Central memory CD8-positive, alpha-beta T cell (primary cell): ENCODE measurements around the gene RBM20.

Experiments
- ATAC-seq: fragments of 150-1000 bp; cut with Tn5 transposase; replicated peaks from 2 replicates; pipeline ENCODE4 v1.10.0; 2022; ENCODE audit warnings: mild to moderate bottlenecking, moderate FRiP score, moderate number of reproducible peaks; ENCODE audit not compliant: poor library complexity, severe bottlenecking; ENCODE audit errors: extremely low read depth
- DNase-seq, 2 donors: peaks; one replicate each; pipeline ENCODE4 v3.0.0; 2021; ENCODE audit warnings: low spot score in 2 of 2
- H3K27ac Mint-ChIP-seq: one replicate; pipeline ENCODE4 v1.8.0; 2022; ENCODE audit warnings: low read depth, mild to moderate bottlenecking, moderate library complexity, mixed read lengths
- H3K27me3 Mint-ChIP-seq: one replicate; pipeline ENCODE4 v1.8.0; 2022; ENCODE audit warnings: mixed read lengths
- H3K36me3 Mint-ChIP-seq: one replicate; pipeline ENCODE4 v1.8.0; 2022; ENCODE audit warnings: mild to moderate bottlenecking, moderate library complexity, mixed read lengths; ENCODE audit not compliant: insufficient read depth
- H3K4me1 Mint-ChIP-seq: one replicate; pipeline ENCODE4 v1.8.0; 2022; ENCODE audit warnings: mixed read lengths
- H3K4me3 Mint-ChIP-seq: one replicate; pipeline ENCODE4 v1.8.0; 2022; ENCODE audit warnings: mild to moderate bottlenecking, moderate library complexity, mixed read lengths
- H3K9me3 Mint-ChIP-seq: one replicate; pipeline ENCODE4 v1.8.0; 2022; ENCODE audit warnings: mixed read lengths

The RBM20 gene

GRCh38 chr10:110679486-110680272, 35.5 kb downstream of the RBM20 start:
- Mint-ChIP-seq H3K9me3 (no peaks in the 10 kb centered on the region), H3K27me3 (peaks cover 37% of the 10 kb centered on the region), H3K4me3 (no peak overlapping the region), H3K27ac (no peak overlapping the region), H3K4me1 (no peaks in the 10 kb centered on the region), H3K36me3 (peaks cover 5% of the 10 kb centered on the region)
- ATAC-seq (no peak), DNase-seq (no peak)

- Mint-ChIP-seq H3K27me3 (peaks cover 45% of the 10 kb centered on the region), H3K4me1 (no peaks in the 10 kb centered on the region), H3K27ac (no peak overlapping the region), H3K36me3 (peaks cover 5% of the 10 kb centered on the region), H3K4me3 (no peak overlapping the region), H3K9me3 (no peaks in the 10 kb centered on the region)
- ATAC-seq (no peak), DNase-seq (no peak)
Observed at GRCh38 chr10:110680273-110681020, 36.3 kb downstream of the RBM20 start.

- H3K27me3 Mint-ChIP-seq = peaks cover 50% of the 10 kb centered on the region
- no peaks in the 10 kb centered on the region for H3K9me3 Mint-ChIP-seq
- H3K4me1 Mint-ChIP-seq = no peaks in the 10 kb centered on the region
- no peak overlapping the region for H3K4me3 Mint-ChIP-seq
- DNase-seq (no peak), ATAC-seq (no peak)
- H3K36me3 Mint-ChIP-seq = peaks cover 5% of the 10 kb centered on the region
- H3K27ac Mint-ChIP-seq = no peak overlapping the region
Observed at GRCh38 chr10:110681023-110681681, 37.0 kb downstream of the RBM20 start.

GRCh38 chr10:110682348-110682747, 38.2 kb downstream of the RBM20 start:
- H3K27ac Mint-ChIP-seq = no peak overlapping the region
- H3K36me3 Mint-ChIP-seq = peaks cover 6% of the 10 kb centered on the region

GRCh38 chr10:110684800-110685446, 40.8 kb downstream of the RBM20 start:
- no peak overlapping the region for H3K27ac Mint-ChIP-seq

More at GRCh38 chr10:110682348-110682747, 38.2 kb downstream of the RBM20 start:
- Mint-ChIP-seq H3K4me3 (no peak overlapping the region), H3K9me3 (no peaks in the 10 kb centered on the region), H3K27me3 (peaks cover 50% of the 10 kb centered on the region), H3K4me1 (no peaks in the 10 kb centered on the region)
- ATAC-seq (no peak), DNase-seq (no peak)

GRCh38 chr10:110686047-110686446, 41.9 kb downstream of the RBM20 start:
- H3K4me1 Mint-ChIP-seq = no peaks in the 10 kb centered on the region
- no peak overlapping the region for H3K27ac Mint-ChIP-seq
- DNase-seq (no peak), ATAC-seq (no peak)
- no peaks in the 10 kb centered on the region for H3K9me3 Mint-ChIP-seq
- H3K36me3 Mint-ChIP-seq = peaks cover 4% of the 10 kb centered on the region
- no peak overlapping the region for H3K4me3 Mint-ChIP-seq
- peaks cover 41% of the 10 kb centered on the region for H3K27me3 Mint-ChIP-seq

More at GRCh38 chr10:110684800-110685446, 40.8 kb downstream of the RBM20 start:
- DNase-seq (no peak), ATAC-seq (no peak)
- H3K27me3 Mint-ChIP-seq = peaks cover 50% of the 10 kb centered on the region
- no peaks in the 10 kb centered on the region for H3K4me1 Mint-ChIP-seq
- H3K4me3 Mint-ChIP-seq = no peak overlapping the region
- peaks cover 6% of the 10 kb centered on the region for H3K36me3 Mint-ChIP-seq
- no peaks in the 10 kb centered on the region for H3K9me3 Mint-ChIP-seq

- DNase-seq (no peak), ATAC-seq (no peak)
- Mint-ChIP-seq H3K27ac (no peak overlapping the region), H3K4me3 (no peak overlapping the region), H3K27me3 (peaks cover 38% of the 10 kb centered on the region), H3K4me1 (no peaks in the 10 kb centered on the region), H3K9me3 (no peaks in the 10 kb centered on the region), H3K36me3 (peaks cover 4% of the 10 kb centered on the region)
Observed at GRCh38 chr10:110686949-110687348, 42.8 kb downstream of the RBM20 start.

GRCh38 chr10:110687400-110687799, 43.3 kb downstream of the RBM20 start:
- peaks cover 33% of the 10 kb centered on the region for H3K27me3 Mint-ChIP-seq
- H3K4me3 Mint-ChIP-seq = no peak overlapping the region
- ATAC-seq (no peak), DNase-seq (no peak)
- peaks cover 1% of the 10 kb centered on the region for H3K36me3 Mint-ChIP-seq
- no peak overlapping the region for H3K27ac Mint-ChIP-seq
- H3K4me1 Mint-ChIP-seq = no peaks in the 10 kb centered on the region
- H3K9me3 Mint-ChIP-seq = no peaks in the 10 kb centered on the region

GRCh38 chr10:110691139-110691538, 47.0 kb downstream of the RBM20 start:
- DNase-seq (no peak), ATAC-seq (no peak)
- H3K4me1 Mint-ChIP-seq = no peaks in the 10 kb centered on the region
- no peak overlapping the region for H3K4me3 Mint-ChIP-seq
- H3K27ac Mint-ChIP-seq = no peak overlapping the region
- no peaks in the 10 kb centered on the region for H3K9me3 Mint-ChIP-seq
- peaks cover 1% of the 10 kb centered on the region for H3K36me3 Mint-ChIP-seq
- peaks cover 22% of the 10 kb centered on the region for H3K27me3 Mint-ChIP-seq

- H3K27me3 Mint-ChIP-seq = peaks cover 22% of the 10 kb centered on the region
- no peak overlapping the region for H3K27ac Mint-ChIP-seq
- H3K9me3 Mint-ChIP-seq = no peaks in the 10 kb centered on the region
- H3K36me3 Mint-ChIP-seq = no peaks in the 10 kb centered on the region
- no peak for DNase-seq
- H3K4me3 Mint-ChIP-seq = no peak overlapping the region
- no peaks in the 10 kb centered on the region for H3K4me1 Mint-ChIP-seq
- no peak for ATAC-seq
Observed at GRCh38 chr10:110694263-110694662, 50.1 kb downstream of the RBM20 start.

- H3K9me3 Mint-ChIP-seq = no peaks in the 10 kb centered on the region
- DNase-seq (no peak), ATAC-seq (no peak)
- no peaks in the 10 kb centered on the region for H3K36me3 Mint-ChIP-seq
- peaks cover 22% of the 10 kb centered on the region for H3K27me3 Mint-ChIP-seq
- H3K27ac Mint-ChIP-seq = no peak overlapping the region
- H3K4me1 Mint-ChIP-seq = no peaks in the 10 kb centered on the region
- H3K4me3 Mint-ChIP-seq = no peak overlapping the region
Observed at GRCh38 chr10:110694820-110695538, 50.8 kb downstream of the RBM20 start.

GRCh38 chr10:110695539-110695886, 51.4 kb downstream of the RBM20 start:
- no peak for ATAC-seq
- Mint-ChIP-seq H3K4me3 (no peak overlapping the region), H3K36me3 (no peaks in the 10 kb centered on the region)

More at GRCh38 chr10:110695539-110695886, 51.4 kb downstream of the RBM20 start:
- Mint-ChIP-seq H3K27me3 (peaks cover 22% of the 10 kb centered on the region), H3K4me1 (no peaks in the 10 kb centered on the region), H3K9me3 (no peaks in the 10 kb centered on the region), H3K27ac (no peak overlapping the region)
- no peak for DNase-seq
